ENCODE results near the gene SYP. TPM values are rescaled to one million over a fixed set of nuclear protein-coding genes. Genes with fewer than 3 reads are reported as not detected.

The SYP gene
- total and polyA plus RNA-seq, 4 donors, result 0.30 to 0.67 (median 0.47) TPM

- TF ChIP-seq GABPA (IDR thresholded peaks at IDR 0.05 in 1 of 2, conservative IDR thresholded peaks at IDR 0.05 in 1 of 2) (no peak), FOXA2 (IDR thresholded peaks at IDR 0.05) (no peak), ZBTB33 (IDR thresholded peaks at IDR 0.05) (no peak), HNF4G (IDR thresholded peaks at IDR 0.05) (no peak)
- H3K27me3 ChIP-seq (ENCODE audit: control insufficient read depth in 4 of 4, insufficient read depth in 4 of 4, low read length in 3 of 4), result no peaks in the 10 kb centered on the region
- WGBS, result 42% methylated on average over 35 of the region's 35 CpGs
- H3K9me3 ChIP-seq (ENCODE audit: control insufficient read depth in 4 of 4, low read length in 3 of 4), result no peaks in the 10 kb centered on the region
- DNase-seq (ENCODE audit: low spot score), result no peak
- no peaks in the 10 kb centered on the region for H3K36me3 ChIP-seq (ENCODE audit: control insufficient read depth in 4 of 4, insufficient read depth in 3 of 4, low read depth in 1 of 4, low read length in 3 of 4)
- H3K4me3 ChIP-seq (ENCODE audit: low read depth in 1 of 3, low read length in 3 of 3), result no peak overlapping the region
- H3K27ac ChIP-seq (ENCODE audit: low read depth in 1 of 2, low read length in 2 of 2), result peak overlapping the region; percentile 60 to 63
- peak overlapping the region; percentile 3 to 27 for H3K9ac ChIP-seq (ENCODE audit: low read depth in 1 of 2, low read length in 2 of 2)
- peaks cover 0 to 7% (median 2%) of the 10 kb centered on the region in 4 donors for H3K4me1 ChIP-seq (ENCODE audit: control insufficient read depth in 4 of 4, insufficient read depth in 4 of 4, low read length in 3 of 4)
These were observed 32.9 kb downstream of the SYP start for GRCh38 chrX:49166914-49167739.

- peak; percentile 77 for DNase-seq (ENCODE audit: low spot score)
- no peaks in the 10 kb centered on the region for H3K9me3 ChIP-seq (ENCODE audit: control insufficient read depth in 4 of 4, low read length in 3 of 4)
- no peaks in the 10 kb centered on the region for H3K36me3 ChIP-seq (ENCODE audit: control insufficient read depth in 4 of 4, insufficient read depth in 3 of 4, low read depth in 1 of 4, low read length in 3 of 4)
- peak; percentile 32 for TF ChIP-seq SP1 (IDR thresholded peaks at IDR 0.05)
- no peak for TF ChIP-seq YY1 (IDR thresholded peaks at IDR 0.05)
- no peak for TF ChIP-seq ZBTB33 (IDR thresholded peaks at IDR 0.05)
- TF ChIP-seq TAF1 (conservative IDR thresholded peaks at IDR 0.05), result no peak
- no peak for TF ChIP-seq JUND (IDR thresholded peaks at IDR 0.05)
- no peak for TF ChIP-seq FOXA2 (IDR thresholded peaks at IDR 0.05)
- TF ChIP-seq CTCF (IDR thresholded peaks at IDR 0.05; ENCODE audit: low read depth, low read length, missing input control), result peak; percentile 10
- TF ChIP-seq REST (IDR thresholded peaks at IDR 0.05), result peak; percentile 91
- no peak for TF ChIP-seq GABPA (IDR thresholded peaks at IDR 0.05 in 1 of 2, conservative IDR thresholded peaks at IDR 0.05 in 1 of 2)
- TF ChIP-seq RAD21 (IDR thresholded peaks at IDR 0.05), result no peak
- no peak for TF ChIP-seq NR2F2 (IDR thresholded peaks at IDR 0.05)
- TF ChIP-seq HNF4G (IDR thresholded peaks at IDR 0.05), result no peak
- no peak for TF ChIP-seq EGR1 (IDR thresholded peaks at IDR 0.05; ENCODE audit: low read depth in 2 of 2)
- no peak for TF ChIP-seq ATF3 (IDR thresholded peaks at IDR 0.05)
- no peak for TF ChIP-seq RXRA (IDR thresholded peaks at IDR 0.05)
- peak; percentile 22 for TF ChIP-seq MAX (IDR thresholded peaks at IDR 0.05)
- no peak for TF ChIP-seq HNF4A (conservative IDR thresholded peaks at IDR 0.05)
- no peak for TF ChIP-seq FOXA1 (IDR thresholded peaks at IDR 0.05)
- WGBS, result 54% methylated on average over 61 of the region's 61 CpGs
- H3K9ac ChIP-seq (ENCODE audit: low read depth in 1 of 2, low read length in 2 of 2), result peak overlapping the region in 1 of 2 donors; percentile 27
- peak overlapping the region; percentile 60 to 63 for H3K27ac ChIP-seq (ENCODE audit: low read depth in 1 of 2, low read length in 2 of 2)
- H3K4me1 ChIP-seq (ENCODE audit: control insufficient read depth in 4 of 4, insufficient read depth in 4 of 4, low read length in 3 of 4), result peaks cover 0 to 4% (median under 1%) of the 10 kb centered on the region in 4 donors
- H3K4me3 ChIP-seq (ENCODE audit: low read depth in 1 of 3, low read length in 3 of 3), result no peak overlapping the region
- H3K27me3 ChIP-seq (ENCODE audit: control insufficient read depth in 4 of 4, insufficient read depth in 4 of 4, low read length in 3 of 4), result no peaks in the 10 kb centered on the region
These were observed 33.8 kb downstream of the SYP start for GRCh38 chrX:49165901-49166881.
